GM12891 (cell line): ENCODE results near the gene OLFM1.

Experiments used
- POLR2A ChIP-seq: IDR thresholded peaks from 2 replicates; pipeline ENCODE4 v1.6.1; 2011; ENCODE audit warnings: low read depth, low read length, control low read depth
- POLR2AphosphoS5 ChIP-seq: IDR thresholded peaks from 2 replicates; pipeline ENCODE4 v1.6.1; 2011; ENCODE audit warnings: low read depth, low read length, control low read depth
- POU2F2 ChIP-seq: IDR thresholded peaks from 2 replicates; pipeline ENCODE4 v1.6.1; 2011; ENCODE audit warnings: low read depth, mild to moderate bottlenecking, control low read depth, low read length, moderate library complexity
- SPI1 ChIP-seq: IDR thresholded peaks from 2 replicates; pipeline ENCODE4 v1.6.1; 2011; ENCODE audit warnings: low read depth, low read length, control low read depth
- TAF1 ChIP-seq: IDR thresholded peaks from 2 replicates; pipeline ENCODE4 v1.6.1; 2011; ENCODE audit warnings: low read depth, low read length, control low read depth

- TF ChIP-seq POLR2A (no peak), TAF1 (no peak), POLR2AphosphoS5 (no peak), SPI1 (no peak), POU2F2 (no peak)
Observed at GRCh38 chr9:135051316-135052038, 36.0 kb upstream of the OLFM1 start.
